Right lobe of liver (tissue), 6 donors: ENCODE results near the gene LPAR1. TPM values are rescaled to one million over a fixed set of nuclear protein-coding genes. Genes with fewer than 3 reads are reported as not detected.
A peak's percentile ranks its signal among the peaks of the same experiment; 100 is the strongest.

Experiments used
- ATAC-seq, 4 donors: fragments of 200-7000 bp; cut with Tn5 transposase; one replicate each; pipeline ENCODE4 v1.9.1; 2020; ENCODE audit warnings: mild to moderate bottlenecking in 4 of 4, moderate library complexity in 4 of 4
- DNase-seq, 3 donors: peaks; one replicate each; pipeline ENCODE4 v3.0.0-alpha.2; 2020
- H3K27ac ChIP-seq, 3 donors: fragments of 200-600 bp; one replicate each; pipeline ENCODE4 v1.8.0; 2022
- H3K27me3 ChIP-seq, 2 donors: fragments of 200-600 bp; one replicate each; pipeline ENCODE4 v1.8.0; 2022
- H3K36me3 ChIP-seq, 4 donors: fragments of 200-600 bp; sonication (generic) in 1 of 4; one replicate each; pipeline versions ENCODE4 v1.5.1 to v1.8.0; 2017 to 2022; ENCODE audit warnings: control low read depth in 1 of 4
- H3K4me1 ChIP-seq, 4 donors: fragments of 200-600 bp; sonication (generic) in 1 of 4; one replicate each; pipeline versions ENCODE4 v1.5.1 to v1.8.0; 2017 to 2022; ENCODE audit warnings: control low read depth in 1 of 4
- H3K4me3 ChIP-seq, 3 donors: fragments of 200-600 bp; one replicate each; pipeline ENCODE4 v1.8.0; 2022
- H3K9me3 ChIP-seq, 4 donors: fragments of 200-600 bp; sonication (generic) in 1 of 4; one replicate each; pipeline versions ENCODE4 v1.5.1 to v1.8.0; 2017 to 2022; ENCODE audit warnings: control low read depth in 1 of 4
- CTCF ChIP-seq, 4 donors: fragments of 200-600 bp in 3 of 4; fragments of 450-650 bp in 1 of 4; IDR thresholded peaks; one replicate each; pipeline versions ENCODE4 v1.5.1 to v1.8.0; 2016 to 2022; ENCODE audit warnings: antibody characterized with exemption in 4 of 4, mild to moderate bottlenecking in 2 of 4
- POLR2A ChIP-seq: fragments of 450-650 bp; IDR thresholded peaks from one replicate; pipeline ENCODE4 v1.6.1; 2017; ENCODE audit warnings: antibody characterized with exemption, mild to moderate bottlenecking
- WGBS: methylation state at CpG from one replicate; pipeline ENCODE4 v1.1.6; 2018; ENCODE audit warnings: low coverage, low lambda C conversion rate; ENCODE audit not compliant: insufficient coverage; ENCODE audit errors: missing lambda C conversion rate; 5-methylcytosine and 5-hydroxymethylcytosine counted together
- intact Hi-C, 2 donors: fragments of 100-400 bp; cut with DNase I; formaldehyde crosslinking; loops; one replicate each; pipeline versions ENCODE4 v1.11.2 to v1.14.1; 2022
- total RNA-seq, 6 experiments: library from RNA; depleted of rRNA in 2 of 6; stranded (reverse); fragments of >200 nt in 2 of 6; fragmentation: NEBNext Ultra II Directional in 3 of 6; extraction: Animal tissue kit (Norgen Biotek cat#: 25700) in 3 of 6; gene quantifications; one replicate each; pipeline versions ENCODE4 v1.1.0 to v1.2.4, GENCODE V29; 2016 to 2023
- donor health status: DM: no; HTN: yes; CAD: no.
- donor health status: DM: no; HTN: no; CAD: no.
- donor health status: DM: no; HTN: no; CAD: no.
- donor health status: DM: no; HTN: yes; CAD: no.
- donor health status: DM: no; HTN: yes; CAD: no.

LPAR1 gene
- total RNA-seq, 6 experiments from 2014 or later = 0.66 to 1.6 (median 1.2) TPM

DNA sequence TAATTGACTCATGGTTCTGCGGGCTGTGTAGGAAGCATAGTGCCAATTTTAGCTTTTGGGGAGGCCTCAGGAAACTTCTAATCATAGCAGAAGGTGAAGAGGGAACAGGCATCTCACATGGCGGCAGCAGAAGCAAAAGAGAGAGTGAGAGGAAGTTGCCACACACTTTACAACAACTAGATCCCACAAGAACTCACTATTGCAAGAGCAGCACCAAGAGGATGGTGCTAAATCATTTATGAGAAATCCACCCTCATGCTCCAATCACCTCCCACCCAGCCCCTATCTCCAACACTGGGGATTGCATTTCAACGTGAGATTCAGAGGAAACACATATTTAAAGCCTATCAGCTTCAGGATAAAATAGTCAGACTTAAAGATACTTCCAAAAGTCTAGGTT lies 36.1 kb upstream of the LPAR1 start:
- no peak for DNase-seq
- TF ChIP-seq CTCF (IDR thresholded peaks at IDR 0.05) (no peak), POLR2A (no peak)
- Histone ChIP-seq H3K4me1 (no peaks in the 10 kb centered on the region), H3K27me3 (no peaks in the 10 kb centered on the region), H3K9me3 (no peaks in the 10 kb centered on the region), H3K27ac (no peak overlapping the region), H3K4me3 (no peak overlapping the region), H3K36me3 (no peaks in the 10 kb centered on the region)
- intact Hi-C loops = no loop called here
- 38% methylated on average over 3 of the region's 3 CpGs for WGBS
- peak in 3 of 4 donors; percentile 29 to 43 (median 34) for ATAC-seq

- WGBS = 62% methylated on average over 2 of the region's 2 CpGs
- H3K27me3 ChIP-seq = no peaks in the 10 kb centered on the region
- DNase-seq (no peak), ATAC-seq (no peak)
- no peaks in the 10 kb centered on the region for H3K9me3 ChIP-seq
- H3K4me3 ChIP-seq = no peak overlapping the region
- H3K27ac ChIP-seq = no peak overlapping the region
- TF ChIP-seq POLR2A (no peak), CTCF (IDR thresholded peaks at IDR 0.05) (no peak)
- H3K4me1 ChIP-seq = no peaks in the 10 kb centered on the region
- H3K36me3 ChIP-seq = no peaks in the 10 kb centered on the region
- intact Hi-C loops = no loop called here
These were observed 30.9 kb upstream of the LPAR1 start for GRCh38 chr9:111069183-111069582.

GRCh38 chr9:111068771-111069170 lies 30.5 kb upstream of the LPAR1 start:
- Histone ChIP-seq H3K27me3 (no peaks in the 10 kb centered on the region), H3K27ac (no peak overlapping the region), H3K4me3 (no peak overlapping the region), H3K36me3 (no peaks in the 10 kb centered on the region), H3K4me1 (no peaks in the 10 kb centered on the region), H3K9me3 (no peaks in the 10 kb centered on the region)
- ATAC-seq = peak in 2 of 4 donors; percentile 33 to 57
- intact Hi-C loops = no loop called here
- WGBS = 62% methylated on average over 4 of the region's 4 CpGs
- no peak for TF ChIP-seq CTCF (IDR thresholded peaks at IDR 0.05)
- TF ChIP-seq POLR2A = no peak
- DNase-seq = no peak

DNA sequence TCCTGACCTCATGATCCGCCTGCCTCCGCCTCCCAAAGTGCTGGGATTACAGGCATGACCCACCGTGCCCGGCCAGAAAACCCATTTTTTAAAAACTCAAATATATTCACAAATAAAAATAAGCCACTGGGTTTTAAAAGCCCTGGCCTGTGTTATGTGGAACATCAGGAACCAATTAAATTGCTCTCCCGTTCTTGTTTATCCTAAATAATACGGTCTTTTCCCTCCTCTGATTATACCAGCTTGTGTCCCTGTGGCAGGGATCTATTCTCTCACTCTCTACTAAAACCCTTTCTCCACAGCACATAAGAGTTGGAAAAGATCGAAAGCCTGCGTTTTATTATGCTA lies 30.1 kb upstream of the LPAR1 start:
- H3K4me3 ChIP-seq = no peak overlapping the region
- DNase-seq = no peak
- ATAC-seq = no peak
- H3K27ac ChIP-seq = no peak overlapping the region
- H3K4me1 ChIP-seq = no peaks in the 10 kb centered on the region
- TF ChIP-seq CTCF (IDR thresholded peaks at IDR 0.05) (no peak), POLR2A (no peak)
- intact Hi-C loops = no loop called here
- no peaks in the 10 kb centered on the region for H3K36me3 ChIP-seq
- WGBS = 66% methylated on average over 8 of the region's 8 CpGs
- H3K27me3 ChIP-seq = no peaks in the 10 kb centered on the region
- no peaks in the 10 kb centered on the region for H3K9me3 ChIP-seq

DNA sequence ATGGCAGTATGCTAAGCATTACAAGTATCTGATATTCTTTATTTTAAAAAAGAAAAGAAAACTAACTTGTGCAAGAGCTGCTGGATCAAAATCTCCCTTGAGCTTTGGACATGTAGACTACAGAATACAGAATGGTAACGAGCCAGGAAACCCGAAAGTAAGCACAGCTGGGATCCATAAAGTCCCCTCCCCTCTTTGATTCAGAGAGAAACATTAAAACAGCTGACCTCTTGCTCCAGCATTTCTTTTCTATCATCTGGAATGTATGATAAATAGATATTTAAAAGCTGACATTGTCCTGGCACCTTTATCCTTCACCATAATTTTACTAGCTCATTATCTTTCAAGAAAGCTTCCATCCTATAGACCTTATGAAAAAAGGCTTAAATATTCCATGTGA lies 28.2 kb upstream of the LPAR1 start:
- Histone ChIP-seq H3K27ac (no peak overlapping the region), H3K36me3 (no peaks in the 10 kb centered on the region), H3K9me3 (no peaks in the 10 kb centered on the region), H3K4me3 (no peak overlapping the region), H3K27me3 (no peaks in the 10 kb centered on the region), H3K4me1 (no peaks in the 10 kb centered on the region)
- 50% methylated on average over 2 of the region's 2 CpGs for WGBS
- TF ChIP-seq POLR2A (no peak), CTCF (IDR thresholded peaks at IDR 0.05) (no peak)
- ATAC-seq (no peak), DNase-seq (no peak)
- intact Hi-C loops = no loop called here
